Mucosa of gallbladder (tissue), 1 donor: ENCODE data around the gene CD163L1. TPM values are rescaled to one million over a fixed set of nuclear protein-coding genes. Genes with fewer than 3 reads are reported as not detected.

Experiments used
- DNase-seq: peaks from one replicate; pipeline ENCODE4 v3.0.0-alpha.2; 2020; ENCODE audit warnings: low spot score
- total RNA-seq: library from RNA; stranded (reverse); gene quantifications from one replicate; pipeline ENCODE4 v1.2.1, GENCODE V29; 2021
- donor health status: DM: no; HTN: no; CAD: no.

Gene CD163L1
- total RNA-seq, 1 donor from 2014 or later = 3.9 TPM

DNA sequence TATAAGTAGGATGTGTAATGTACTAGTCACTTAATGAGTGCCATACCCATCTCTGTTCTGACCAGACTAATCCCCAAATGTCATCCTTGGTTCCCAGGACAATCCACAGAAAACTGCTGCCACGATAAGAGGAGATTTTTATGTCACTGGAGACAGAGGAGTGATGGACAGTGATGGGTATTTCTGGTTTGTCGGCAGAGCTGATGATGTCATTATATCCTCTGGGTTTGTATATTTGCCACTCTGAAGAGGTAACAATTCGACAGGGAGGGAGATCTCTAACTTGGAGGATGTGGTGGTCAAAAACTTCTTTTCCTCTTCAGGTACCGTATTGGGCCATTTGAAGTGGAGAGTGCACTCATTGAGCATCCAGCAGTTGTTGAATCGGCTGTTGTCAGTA, 119.8 kb downstream of the CD163L1 start:
- no peak for DNase-seq

DNA sequence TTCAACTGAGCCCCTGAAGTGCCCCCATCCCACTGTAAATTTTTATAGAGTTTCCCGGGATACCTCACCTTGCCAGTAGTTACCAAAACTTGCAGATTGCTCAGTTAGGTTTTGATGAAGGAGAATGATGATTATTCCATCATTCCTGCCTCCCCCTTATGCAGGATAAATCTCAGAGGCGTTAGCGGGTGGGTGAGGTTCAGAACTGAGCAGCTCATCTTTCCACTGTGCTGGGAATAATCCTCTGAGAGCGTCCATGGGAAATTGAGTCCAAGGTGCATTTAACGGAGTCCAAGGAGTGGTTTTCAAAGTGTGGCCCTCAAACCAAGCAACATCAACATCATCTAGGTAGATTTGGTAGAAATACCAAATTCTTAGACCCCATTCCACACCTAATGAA, 121.4 kb downstream of the CD163L1 start:
- DNase-seq = no peak

DNA sequence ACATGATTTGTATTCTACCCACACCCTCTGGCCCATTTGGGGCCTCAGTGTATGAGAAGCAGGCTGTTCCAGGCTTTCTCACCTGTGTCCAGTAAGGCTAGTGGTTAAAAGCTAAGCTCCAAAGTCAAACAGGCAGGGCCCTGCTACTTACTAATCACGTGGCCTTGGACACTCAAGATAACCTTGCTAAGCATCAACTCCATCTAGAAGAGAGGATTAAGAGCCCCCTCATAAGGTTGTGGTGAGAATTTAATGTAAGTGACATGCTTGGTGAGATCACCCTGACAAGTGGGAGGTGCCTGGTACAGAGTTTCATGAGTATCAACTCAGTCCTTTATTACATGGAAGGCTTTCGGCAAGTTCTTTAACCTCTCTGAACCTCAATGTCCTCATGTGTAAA, 122.3 kb downstream of the CD163L1 start:
- DNase-seq = no peak

DNA sequence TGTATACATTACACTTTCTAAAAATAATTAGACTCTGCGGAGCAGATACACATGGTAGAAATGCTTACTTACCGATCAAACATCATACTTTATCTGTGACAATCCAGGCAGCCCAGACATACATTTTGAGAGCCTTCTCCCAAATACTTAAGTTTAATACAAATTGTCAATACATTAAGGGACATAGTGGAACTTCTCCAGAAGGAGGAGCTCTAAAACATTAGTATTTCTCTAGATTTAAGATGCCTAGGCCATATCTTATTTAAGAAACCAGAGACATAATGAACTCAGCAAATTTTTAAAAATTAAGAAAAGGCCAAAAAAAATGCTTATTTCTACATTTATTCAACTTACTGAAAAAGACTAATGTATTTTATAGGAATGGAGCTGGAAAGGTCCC, 124.0 kb downstream of the CD163L1 start:
- no peak for DNase-seq

DNA sequence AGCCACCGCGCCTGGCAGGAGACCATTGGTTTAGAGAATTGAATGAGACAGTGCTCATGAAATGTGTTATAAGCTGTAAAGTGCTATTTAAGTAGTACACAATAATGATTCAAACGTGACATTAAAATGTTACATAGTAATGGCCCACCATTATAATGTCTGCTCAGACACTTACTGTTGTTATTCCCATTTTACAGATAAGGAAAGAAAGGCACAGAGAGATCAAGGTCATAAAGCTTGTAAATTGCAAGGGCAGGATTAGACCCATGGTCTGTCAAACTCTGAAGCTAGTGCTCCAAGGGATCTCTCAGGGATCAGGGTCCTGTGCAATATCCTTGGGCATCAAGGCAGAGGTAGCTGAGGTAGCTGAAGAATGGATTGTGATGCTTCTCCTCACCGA, 133.9 kb downstream of the CD163L1 start:
- no peak for DNase-seq

Other genes with a start within 250 kb of the CD163L1 start
- gene ACSM4, start 140.1 kb downstream of the CD163L1 start, total RNA-seq = not detected
- gene CD163, start 59.6 kb upstream of the CD163L1 start, total RNA-seq = 92.6 TPM
- 0.26 TPM for gene APOBEC1, start 221.8 kb upstream of the CD163L1 start, total RNA-seq